ENCODE results near the gene DGKB. TPM values are rescaled to one million over a fixed set of nuclear protein-coding genes. Genes with fewer than 3 reads are reported as not detected.

The DGKB gene
- total and polyA plus RNA-seq, 12 donors: 0.07 to 5.8 (median 1.5) TPM; not detected in 3

DNA sequence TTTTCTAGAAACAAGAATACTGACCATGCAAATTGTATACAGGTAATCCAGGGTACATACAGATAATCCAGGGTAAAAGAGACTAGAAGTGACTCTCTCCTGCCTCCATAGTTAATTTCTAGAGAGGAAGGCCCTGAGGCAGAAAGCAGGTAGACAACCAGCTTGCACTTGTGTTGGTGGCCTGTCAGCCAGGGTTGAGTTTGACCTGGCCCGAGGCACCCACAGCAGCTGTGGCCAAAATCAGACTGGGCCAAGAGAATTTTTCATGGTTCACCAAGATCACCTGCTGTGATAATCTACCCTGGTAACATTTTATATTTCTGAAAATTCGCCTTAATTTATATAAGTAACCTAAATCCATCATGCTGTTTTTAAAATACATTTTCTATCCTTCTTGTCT, 526.6 kb downstream of the DGKB start:
- H3K4me1 ChIP-seq (replicated peaks in 1 of 2): no peaks in the 10 kb centered on the region
- TF ChIP-seq, protein P1, sequence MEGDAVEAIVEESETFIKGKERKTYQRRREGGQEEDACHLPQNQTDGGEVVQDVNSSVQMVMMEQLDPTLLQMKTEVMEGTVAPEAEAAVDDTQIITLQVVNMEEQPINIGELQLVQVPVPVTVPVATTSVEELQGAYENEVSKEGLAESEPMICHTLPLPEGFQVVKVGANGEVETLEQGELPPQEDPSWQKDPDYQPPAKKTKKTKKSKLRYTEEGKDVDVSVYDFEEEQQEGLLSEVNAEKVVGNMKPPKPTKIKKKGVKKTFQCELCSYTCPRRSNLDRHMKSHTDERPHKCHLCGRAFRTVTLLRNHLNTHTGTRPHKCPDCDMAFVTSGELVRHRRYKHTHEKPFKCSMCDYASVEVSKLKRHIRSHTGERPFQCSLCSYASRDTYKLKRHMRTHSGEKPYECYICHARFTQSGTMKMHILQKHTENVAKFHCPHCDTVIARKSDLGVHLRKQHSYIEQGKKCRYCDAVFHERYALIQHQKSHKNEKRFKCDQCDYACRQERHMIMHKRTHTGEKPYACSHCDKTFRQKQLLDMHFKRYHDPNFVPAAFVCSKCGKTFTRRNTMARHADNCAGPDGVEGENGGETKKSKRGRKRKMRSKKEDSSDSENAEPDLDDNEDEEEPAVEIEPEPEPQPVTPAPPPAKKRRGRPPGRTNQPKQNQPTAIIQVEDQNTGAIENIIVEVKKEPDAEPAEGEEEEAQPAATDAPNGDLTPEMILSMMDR (IDR thresholded peaks at IDR 0.05): no peak
- no peak for TF ChIP-seq POLR2A (IDR thresholded peaks at IDR 0.05)
- no peak overlapping the region for H3K27ac ChIP-seq
- intact Hi-C loops (cut with DNase I): no loop called here
- H3K4me3 ChIP-seq: no peak overlapping the region
- H3K36me3 ChIP-seq (replicated peaks in 1 of 2): no peaks in the 10 kb centered on the region
- no peaks in the 10 kb centered on the region for H3K27me3 ChIP-seq
- DNase-seq: no peak
- 57 to 96% (median 90%) methylated on average over 2 of the region's 2 CpGs for WGBS, 4 donors
- no peaks in the 10 kb centered on the region for H3K9me3 ChIP-seq (replicated peaks in 1 of 3)

DNA sequence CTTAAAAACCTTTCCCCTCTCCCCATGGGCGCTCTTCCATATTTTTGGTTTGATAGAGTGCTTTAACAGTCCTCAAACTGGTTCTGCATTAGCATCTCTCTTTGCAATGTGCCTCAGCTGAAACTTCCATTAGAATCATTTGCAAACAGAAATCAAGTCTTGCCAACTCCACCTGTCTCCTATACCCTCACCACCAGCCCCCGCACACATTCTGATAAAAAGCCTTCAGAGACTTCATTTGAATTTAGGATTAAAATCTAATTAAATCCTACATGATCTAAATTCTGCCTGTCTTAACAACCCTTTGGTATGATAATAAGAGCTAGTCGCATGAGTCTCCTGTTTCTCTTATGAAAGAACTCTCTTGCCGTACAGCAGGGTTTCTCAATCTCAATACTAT, 528.2 kb downstream of the DGKB start:
- H3K36me3 ChIP-seq (replicated peaks in 1 of 2): no peaks in the 10 kb centered on the region
- H3K4me3 ChIP-seq: no peak overlapping the region
- intact Hi-C loops (cut with DNase I): no loop called here
- no peak for DNase-seq
- no peaks in the 10 kb centered on the region for H3K27me3 ChIP-seq
- H3K9me3 ChIP-seq (replicated peaks in 1 of 3): no peaks in the 10 kb centered on the region
- TF ChIP-seq, protein P1 (IDR thresholded peaks at IDR 0.05): no peak
- no peak for TF ChIP-seq POLR2A (IDR thresholded peaks at IDR 0.05)
- H3K27ac ChIP-seq: no peak overlapping the region
- H3K4me1 ChIP-seq (replicated peaks in 1 of 2): no peaks in the 10 kb centered on the region
- 93 to 98% (median 97%) methylated on average over 4 of the region's 4 CpGs for WGBS, 4 donors

- DNase-seq: no peak
- Histone ChIP-seq H3K9me3 (replicated peaks in 1 of 3) (no peaks in the 10 kb centered on the region), H3K4me1 (replicated peaks in 1 of 2) (no peaks in the 10 kb centered on the region), H3K27ac (no peak overlapping the region), H3K36me3 (replicated peaks in 1 of 2) (no peaks in the 10 kb centered on the region), H3K4me3 (no peak overlapping the region), H3K27me3 (no peaks in the 10 kb centered on the region)
- TF ChIP-seq, protein P1 (IDR thresholded peaks at IDR 0.05): no peak
- no peak for TF ChIP-seq POLR2A (IDR thresholded peaks at IDR 0.05)
- intact Hi-C loops (cut with DNase I): no loop called here
- 75 to 80% (median 79%) methylated on average over 2 to 3 of the region's 3 CpGs for WGBS, 4 donors
Measured at GRCh38 chr7:14368285-14368684, 534.3 kb downstream of the DGKB start.

- intact Hi-C loops (cut with DNase I): no loop called here
- Histone ChIP-seq H3K36me3 (replicated peaks in 1 of 2) (no peaks in the 10 kb centered on the region), H3K4me3 (no peak overlapping the region), H3K27ac (no peak overlapping the region), H3K9me3 (replicated peaks in 1 of 3) (no peaks in the 10 kb centered on the region), H3K4me1 (replicated peaks in 1 of 2) (peaks cover 0 to 5% of the 10 kb centered on the region in 2 donors), H3K27me3 (no peaks in the 10 kb centered on the region)
- DNase-seq: no peak
- TF ChIP-seq POLR2A (IDR thresholded peaks at IDR 0.05): no peak
- TF ChIP-seq, protein P1 (IDR thresholded peaks at IDR 0.05): no peak
- WGBS, 4 donors: 37 to 48% (median 40%) methylated on average over 4 of the region's 4 CpGs
Measured at GRCh38 chr7:14351167-14351566, 551.4 kb downstream of the DGKB start.

Data from adrenal gland (tissue), 12 donors.